GM06990 (cell line): ENCODE results near the gene SEMA7A.
"Not testable (repeated sequence)": the region's sequence is repeated elsewhere in the genome, so short reads cannot be mapped to it uniquely, and the experiment has no call there.

Experiments used
- DNase-seq: peaks from one replicate; pipeline ENCODE4 v3.0.0-alpha.2; 2011; ENCODE audit not compliant: insufficient read length; ENCODE audit errors: extremely low read depth
- H3K27me3 ChIP-seq: replicated peaks from 2 replicates; pipeline ENCODE4 v1.6.0; 2011; ENCODE audit warnings: low read length; ENCODE audit not compliant: control insufficient read depth, insufficient read depth
- H3K36me3 ChIP-seq: 2 replicates; pipeline ENCODE4 v1.5.1; 2011; ENCODE audit warnings: low read length; ENCODE audit not compliant: control insufficient read depth, insufficient read depth
- H3K4me3 ChIP-seq: replicated peaks from 2 replicates; pipeline ENCODE4 v1.5.1; 2011; ENCODE audit warnings: low read depth, mild to moderate bottlenecking, control low read depth, low read length
- TF ChIP-seq, protein P1 (sequence below): IDR thresholded peaks from 2 replicates; pipeline ENCODE4 v1.5.1; 2011; ENCODE audit warnings: low read length, control low read depth, mild to moderate bottlenecking, inconsistent platforms; ENCODE audit not compliant: insufficient read depth, poor library complexity, severe bottlenecking

Gene SEMA7A, protein sequence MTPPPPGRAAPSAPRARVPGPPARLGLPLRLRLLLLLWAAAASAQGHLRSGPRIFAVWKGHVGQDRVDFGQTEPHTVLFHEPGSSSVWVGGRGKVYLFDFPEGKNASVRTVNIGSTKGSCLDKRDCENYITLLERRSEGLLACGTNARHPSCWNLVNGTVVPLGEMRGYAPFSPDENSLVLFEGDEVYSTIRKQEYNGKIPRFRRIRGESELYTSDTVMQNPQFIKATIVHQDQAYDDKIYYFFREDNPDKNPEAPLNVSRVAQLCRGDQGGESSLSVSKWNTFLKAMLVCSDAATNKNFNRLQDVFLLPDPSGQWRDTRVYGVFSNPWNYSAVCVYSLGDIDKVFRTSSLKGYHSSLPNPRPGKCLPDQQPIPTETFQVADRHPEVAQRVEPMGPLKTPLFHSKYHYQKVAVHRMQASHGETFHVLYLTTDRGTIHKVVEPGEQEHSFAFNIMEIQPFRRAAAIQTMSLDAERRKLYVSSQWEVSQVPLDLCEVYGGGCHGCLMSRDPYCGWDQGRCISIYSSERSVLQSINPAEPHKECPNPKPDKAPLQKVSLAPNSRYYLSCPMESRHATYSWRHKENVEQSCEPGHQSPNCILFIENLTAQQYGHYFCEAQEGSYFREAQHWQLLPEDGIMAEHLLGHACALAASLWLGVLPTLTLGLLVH

DNA sequence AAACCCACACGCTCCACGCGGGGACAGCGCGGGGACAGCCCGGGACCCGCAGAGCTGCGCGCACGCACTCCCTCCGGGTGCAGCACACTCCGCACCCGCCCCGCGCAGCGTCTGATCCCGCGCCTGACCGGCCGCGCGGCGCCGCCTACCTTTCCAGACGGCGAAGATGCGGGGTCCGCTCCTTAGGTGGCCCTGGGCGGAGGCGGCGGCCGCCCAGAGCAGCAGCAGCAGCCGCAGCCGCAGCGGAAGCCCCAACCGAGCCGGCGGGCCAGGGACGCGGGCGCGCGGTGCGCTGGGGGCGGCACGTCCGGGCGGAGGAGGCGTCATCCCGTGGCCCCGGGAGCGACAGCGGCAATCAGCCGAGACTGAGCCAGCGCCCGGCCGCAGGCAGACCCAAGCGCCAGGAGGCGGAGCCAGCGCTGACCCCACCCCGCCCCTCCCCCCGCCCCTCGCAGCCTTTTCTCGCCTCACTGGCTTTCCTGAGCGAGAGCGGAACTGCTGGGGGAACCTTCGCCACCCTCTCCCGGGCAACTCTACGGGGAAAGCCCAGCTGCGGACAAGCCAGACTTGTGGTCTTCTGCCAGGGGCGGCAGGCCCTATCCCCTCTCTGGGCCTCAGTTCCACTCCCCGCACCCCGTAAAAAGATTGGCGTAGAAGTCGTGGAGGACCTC lies at the start of gene SEMA7A:
SEMA7A (minus strand) TSS at position 367 of the 671 bp plus-strand sequence; CDS start at position 327, 40 bp downstream.
- DNase-seq, result peak; percentile 94
- TF ChIP-seq, protein P1, sequence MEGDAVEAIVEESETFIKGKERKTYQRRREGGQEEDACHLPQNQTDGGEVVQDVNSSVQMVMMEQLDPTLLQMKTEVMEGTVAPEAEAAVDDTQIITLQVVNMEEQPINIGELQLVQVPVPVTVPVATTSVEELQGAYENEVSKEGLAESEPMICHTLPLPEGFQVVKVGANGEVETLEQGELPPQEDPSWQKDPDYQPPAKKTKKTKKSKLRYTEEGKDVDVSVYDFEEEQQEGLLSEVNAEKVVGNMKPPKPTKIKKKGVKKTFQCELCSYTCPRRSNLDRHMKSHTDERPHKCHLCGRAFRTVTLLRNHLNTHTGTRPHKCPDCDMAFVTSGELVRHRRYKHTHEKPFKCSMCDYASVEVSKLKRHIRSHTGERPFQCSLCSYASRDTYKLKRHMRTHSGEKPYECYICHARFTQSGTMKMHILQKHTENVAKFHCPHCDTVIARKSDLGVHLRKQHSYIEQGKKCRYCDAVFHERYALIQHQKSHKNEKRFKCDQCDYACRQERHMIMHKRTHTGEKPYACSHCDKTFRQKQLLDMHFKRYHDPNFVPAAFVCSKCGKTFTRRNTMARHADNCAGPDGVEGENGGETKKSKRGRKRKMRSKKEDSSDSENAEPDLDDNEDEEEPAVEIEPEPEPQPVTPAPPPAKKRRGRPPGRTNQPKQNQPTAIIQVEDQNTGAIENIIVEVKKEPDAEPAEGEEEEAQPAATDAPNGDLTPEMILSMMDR, result no peak
- Histone ChIP-seq H3K36me3 (peaks cover 19% of the 10 kb centered on the region), H3K27me3 (no peaks in the 10 kb centered on the region), H3K4me3 (peak within 1 kb of the TSS; percentile 94)

DNA sequence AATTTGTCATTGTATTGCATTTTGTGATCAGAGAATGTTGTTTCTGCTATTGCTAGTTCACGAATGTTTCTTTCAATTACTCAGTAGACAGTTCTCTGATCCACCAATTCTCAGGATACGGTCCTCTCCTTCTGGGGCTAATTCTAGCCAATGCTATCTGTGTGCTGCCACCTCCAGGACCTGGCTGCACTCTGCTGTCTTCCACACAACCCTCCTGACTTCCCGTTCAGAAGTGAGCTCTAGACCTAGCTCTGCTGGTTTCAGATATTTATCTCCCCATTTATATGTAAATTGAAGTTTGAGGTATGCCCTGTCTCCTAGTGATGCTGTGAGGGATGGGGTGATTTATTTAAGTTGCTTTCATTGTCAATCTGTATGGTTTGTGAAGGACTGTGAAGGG lies 48.9 kb upstream of the SEMA7A start:
- peaks cover 4% of the 10 kb centered on the region for H3K36me3 ChIP-seq
- no peak for DNase-seq
- no peak overlapping the region for H3K4me3 ChIP-seq
- TF ChIP-seq, protein P1, result no peak
- no peaks in the 10 kb centered on the region for H3K27me3 ChIP-seq

DNA sequence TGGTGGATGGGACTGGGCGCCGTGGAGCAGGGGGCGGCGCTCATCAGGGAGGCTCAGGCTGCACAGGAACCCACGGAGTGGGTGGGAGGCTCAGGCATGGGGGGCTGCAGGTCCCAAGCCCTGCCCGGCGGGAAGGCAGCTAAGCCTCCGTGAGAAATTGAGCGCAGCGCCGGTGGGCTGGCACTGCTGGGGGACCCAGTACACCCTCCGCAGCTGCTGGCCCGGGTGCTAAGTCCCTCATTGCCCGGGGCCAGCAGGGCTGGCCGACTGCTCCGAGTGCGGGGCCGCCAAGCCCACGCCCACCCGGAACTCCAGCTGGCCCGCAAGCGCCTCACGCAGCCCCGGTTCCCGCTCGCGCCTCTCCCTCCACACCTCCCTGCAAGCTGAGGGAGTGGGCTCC lies 46.6 kb upstream of the SEMA7A start:
- not testable (repeated sequence) for H3K27me3 ChIP-seq, DNase-seq, H3K4me3 ChIP-seq, H3K36me3 ChIP-seq

DNA sequence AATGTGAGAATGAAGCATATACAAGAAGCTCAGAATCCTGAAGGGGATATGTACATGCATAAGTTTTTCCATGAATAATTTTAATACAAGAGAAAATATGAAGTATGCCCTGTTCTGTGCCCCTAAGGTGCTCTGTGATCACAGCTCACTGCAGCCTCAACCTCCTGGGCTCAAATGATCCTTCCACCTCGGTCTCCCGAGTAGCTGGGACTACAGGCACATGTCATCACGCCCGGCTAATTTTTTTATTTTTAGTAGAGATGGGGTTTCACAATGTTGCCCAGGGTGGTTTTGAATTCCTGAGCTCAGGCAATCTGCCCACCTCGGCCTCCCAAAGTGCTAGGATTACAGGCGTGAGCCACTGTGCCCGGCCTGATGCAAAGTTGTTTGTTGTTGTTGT lies 37.9 kb upstream of the SEMA7A start:
- peaks cover 12% of the 10 kb centered on the region for H3K36me3 ChIP-seq
- not testable (repeated sequence) for H3K4me3 ChIP-seq, DNase-seq

DNA sequence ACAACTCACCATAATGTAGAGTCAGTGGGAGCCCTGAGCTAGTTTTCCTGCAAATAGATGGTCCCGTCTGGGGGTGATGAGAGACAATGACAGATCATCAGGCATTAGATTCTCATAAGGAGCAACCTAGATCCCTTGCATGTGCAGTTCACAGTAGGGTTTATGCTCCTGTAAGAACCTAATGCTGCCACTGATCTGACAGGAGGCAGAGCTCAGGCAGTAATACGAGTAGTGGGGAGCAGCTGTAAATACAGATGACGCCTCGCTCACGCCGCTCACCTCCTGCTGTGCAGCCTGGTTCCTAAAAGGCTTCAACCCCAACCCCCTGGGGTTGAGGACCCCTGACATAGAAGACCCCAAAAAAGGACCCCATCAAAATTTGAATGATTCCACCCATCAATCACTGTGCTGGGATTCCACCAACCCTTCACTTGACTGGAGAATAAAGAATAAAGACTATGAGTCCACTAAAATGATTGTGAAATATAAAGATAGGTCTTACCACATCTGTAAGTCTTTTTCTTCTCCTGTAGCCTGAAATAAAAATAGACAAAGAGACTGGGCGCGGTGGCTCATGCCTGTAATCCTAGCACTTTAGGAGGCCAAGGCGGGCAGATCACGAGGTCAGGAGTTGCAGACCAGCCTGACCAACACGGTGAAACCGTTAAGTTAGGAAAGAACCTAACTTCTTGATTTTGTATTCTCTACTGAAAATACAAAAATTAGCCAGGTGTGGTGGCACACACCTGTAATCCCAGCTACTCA lies 37.1 kb upstream of the SEMA7A start:
- no peak for DNase-seq

More for the DNA sequence above, 37.9 kb upstream of the SEMA7A start:
- not testable (repeated sequence) for H3K27me3 ChIP-seq

DNA sequence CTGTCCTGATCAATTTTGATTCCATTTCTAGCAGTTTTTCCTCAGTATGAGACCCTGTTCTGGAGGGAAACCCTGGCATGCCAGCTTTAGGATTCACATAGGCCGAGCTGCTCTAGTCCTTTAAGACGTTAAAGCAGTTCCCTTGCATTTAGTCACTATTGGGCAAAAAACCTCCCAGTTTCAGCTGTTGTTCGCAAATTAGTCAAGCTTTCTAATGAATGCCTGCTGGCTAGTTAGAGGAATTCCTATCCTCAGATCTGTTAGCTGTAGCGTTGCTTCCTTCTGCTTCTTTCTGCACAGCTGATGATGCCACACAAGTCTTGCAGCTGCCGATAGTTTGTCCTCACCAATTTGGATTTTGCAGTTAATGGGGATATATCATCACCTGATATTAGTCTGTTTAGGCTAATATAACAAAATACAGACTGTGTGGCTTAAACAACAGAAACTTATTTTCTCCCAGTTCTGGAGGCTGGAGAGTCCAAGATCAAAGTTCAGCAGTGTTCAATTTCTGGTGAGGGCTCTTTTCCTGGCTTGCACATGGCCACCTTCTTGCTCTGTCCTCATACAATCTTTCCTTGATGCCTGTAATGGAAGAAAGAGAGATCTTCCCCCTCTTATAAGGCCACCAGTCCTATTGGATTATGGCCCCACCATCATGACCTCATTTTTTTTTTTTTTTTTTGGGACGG lies 34.7 kb upstream of the SEMA7A start:
- Histone ChIP-seq H3K36me3 (peaks cover 10% of the 10 kb centered on the region), H3K4me3 (no peak overlapping the region), H3K27me3 (no peaks in the 10 kb centered on the region)
- TF ChIP-seq, protein P1, result no peak
- DNase-seq, result no peak

More for the DNA sequence above, 37.1 kb upstream of the SEMA7A start:
- H3K27me3 ChIP-seq, result no peaks in the 10 kb centered on the region
- TF ChIP-seq, protein P1, result no peak
- peaks cover 12% of the 10 kb centered on the region for H3K36me3 ChIP-seq
- H3K4me3 ChIP-seq, result no peak overlapping the region
